Measurements from ENCODE around the gene RPS25. TPM values are rescaled to one million over a fixed set of nuclear protein-coding genes. Genes with fewer than 3 reads are reported as not detected.
"Not testable (repeated sequence)": the region's sequence is repeated elsewhere in the genome, so short reads cannot be mapped to it uniquely, and the experiment has no call there.

The RPS25 gene
- total RNA-seq (1,000 to 10,000 TPM; 2,323 to 2,414 TPM), total RNA-seq (797 to 1,167 reads per million in 2 donors)

- Mint-ChIP-seq H3K4me3 (peak within 1 kb of the TSS; percentile 95), H3K27me3 (no peaks in the 10 kb centered on the region)
Measured at GRCh38 chr11:119018074-119018938, at the start of gene RPS25, which contains the start of gene TRAPPC4. TSS of gene RPS25 (minus strand) at chr11:119018343. CDS start at chr11:119018284, 59 bp downstream. TSS of gene TRAPPC4 (plus strand) at chr11:119018766. CDS start at chr11:119018796, 30 bp downstream.

GRCh38 chr11:119067371-119068222, 49.5 kb upstream of the RPS25 start, which contains the start of gene VPS11:
TSS of gene VPS11 (plus strand) at chr11:119067818. CDS start at chr11:119067824, 6 bp downstream.
- H3K4me3 Mint-ChIP-seq = peak within 1 kb of the TSS; percentile 93
- H3K9me3 ChIP-seq (ENCODE audit: control insufficient read depth, low read length, poor library complexity, severe bottlenecking) = no peaks in the 10 kb centered on the region
- peak within 1 kb of the TSS; percentile 100 for H3K27ac Mint-ChIP-seq
- peaks cover 30% of the 10 kb centered on the region for H3K4me1 Mint-ChIP-seq
- peaks cover under 1% of the 10 kb centered on the region for H3K36me3 Mint-ChIP-seq (ENCODE audit: low read depth)
- no peaks in the 10 kb centered on the region for H3K27me3 Mint-ChIP-seq
- DNase-seq (peak; percentile 91 to 99 (median 97)), ATAC-seq (peak; percentile 92)

More at GRCh38 chr11:119018074-119018938, at the start of gene RPS25, which contains the start of gene TRAPPC4:
- peak; percentile 87 for ATAC-seq
- DNase-seq = peak; percentile 88 to 92 (median 91)
- Mint-ChIP-seq H3K27ac (peak within 1 kb of the TSS; percentile 99), H3K4me1 (peaks cover 30% of the 10 kb centered on the region), H3K36me3 (ENCODE audit: low read depth) (no peaks in the 10 kb centered on the region)
- H3K9me3 ChIP-seq (ENCODE audit: control insufficient read depth, low read length, poor library complexity, severe bottlenecking) = no peaks in the 10 kb centered on the region

GRCh38 chr11:119065369-119065768, 47.2 kb upstream of the RPS25 start:
- no peaks in the 10 kb centered on the region for H3K36me3 Mint-ChIP-seq (ENCODE audit: low read depth)
- peak in 1 of 3 donors; percentile 26 for DNase-seq
- no peaks in the 10 kb centered on the region for H3K27me3 Mint-ChIP-seq
- peak; percentile 23 for ATAC-seq
- no peaks in the 10 kb centered on the region for H3K9me3 ChIP-seq (ENCODE audit: control insufficient read depth, low read length, poor library complexity, severe bottlenecking)
- H3K27ac Mint-ChIP-seq = peak overlapping the region; percentile 100
- peaks cover 30% of the 10 kb centered on the region for H3K4me1 Mint-ChIP-seq
- no peak overlapping the region for H3K4me3 Mint-ChIP-seq

- Mint-ChIP-seq H3K4me1 (peaks cover 26% of the 10 kb centered on the region), H3K4me3 (no peak overlapping the region), H3K27ac (no peak overlapping the region), H3K27me3 (no peaks in the 10 kb centered on the region), H3K36me3 (ENCODE audit: low read depth) (no peaks in the 10 kb centered on the region)
- no peaks in the 10 kb centered on the region for H3K9me3 ChIP-seq (ENCODE audit: control insufficient read depth, low read length, poor library complexity, severe bottlenecking)
- no peak for DNase-seq
- no peak for ATAC-seq
Measured at GRCh38 chr11:119062779-119063178, 44.6 kb upstream of the RPS25 start.

- no peak overlapping the region for H3K27ac Mint-ChIP-seq
- peaks cover 22% of the 10 kb centered on the region for H3K4me1 Mint-ChIP-seq
Measured at GRCh38 chr11:119061256-119061655, 43.1 kb upstream of the RPS25 start.

GRCh38 chr11:119059128-119059527, 41.0 kb upstream of the RPS25 start:
- not testable (repeated sequence) for H3K27me3 Mint-ChIP-seq; H3K9me3 ChIP-seq (ENCODE audit: control insufficient read depth, low read length, poor library complexity, severe bottlenecking); H3K27ac Mint-ChIP-seq; H3K4me3 Mint-ChIP-seq; DNase-seq; H3K36me3 Mint-ChIP-seq (ENCODE audit: low read depth); ATAC-seq
- peaks cover 27% of the 10 kb centered on the region for H3K4me1 Mint-ChIP-seq

More at GRCh38 chr11:119061256-119061655, 43.1 kb upstream of the RPS25 start:
- no peak for ATAC-seq
- Mint-ChIP-seq H3K4me3 (no peak overlapping the region), H3K36me3 (ENCODE audit: low read depth) (peaks cover 2% of the 10 kb centered on the region), H3K27me3 (no peaks in the 10 kb centered on the region)
- no peak for DNase-seq
- H3K9me3 ChIP-seq (ENCODE audit: control insufficient read depth, low read length, poor library complexity, severe bottlenecking) = no peaks in the 10 kb centered on the region

GRCh38 chr11:119057000-119057769, 39.0 kb upstream of the RPS25 start, which contains the start of gene HYOU1:
TSS of gene HYOU1 (minus strand) at chr11:119057205. CDS start at chr11:119056160, 1,045 bp downstream.
- ATAC-seq (peak; percentile 90), DNase-seq (peak; percentile 99 to 100 (median 99))
- peaks cover 34% of the 10 kb centered on the region for H3K4me1 Mint-ChIP-seq
- H3K9me3 ChIP-seq (ENCODE audit: control insufficient read depth, low read length, poor library complexity, severe bottlenecking) = no peaks in the 10 kb centered on the region
- H3K27ac Mint-ChIP-seq = peak within 1 kb of the TSS; percentile 95
- H3K36me3 Mint-ChIP-seq (ENCODE audit: low read depth) = peaks cover 12% of the 10 kb centered on the region
- peak within 1 kb of the TSS; percentile 98 for H3K4me3 Mint-ChIP-seq
- H3K27me3 Mint-ChIP-seq = no peaks in the 10 kb centered on the region

GRCh38 chr11:119056421-119056999, 38.4 kb upstream of the RPS25 start:
- no peaks in the 10 kb centered on the region for H3K9me3 ChIP-seq (ENCODE audit: control insufficient read depth, low read length, poor library complexity, severe bottlenecking)
- peak overlapping the region; percentile 95 for H3K27ac Mint-ChIP-seq
- ATAC-seq (peak; percentile 39), DNase-seq (peak; percentile 49 to 53 (median 51))
- no peaks in the 10 kb centered on the region for H3K27me3 Mint-ChIP-seq
- peaks cover 38% of the 10 kb centered on the region for H3K4me1 Mint-ChIP-seq
- peaks cover 13% of the 10 kb centered on the region for H3K36me3 Mint-ChIP-seq (ENCODE audit: low read depth)
- H3K4me3 Mint-ChIP-seq = peak overlapping the region; percentile 98

GRCh38 chr11:119055901-119056300, 37.8 kb upstream of the RPS25 start:
- ATAC-seq (no peak), DNase-seq (no peak)
- peaks cover 13% of the 10 kb centered on the region for H3K36me3 Mint-ChIP-seq (ENCODE audit: low read depth)
- peaks cover 38% of the 10 kb centered on the region for H3K4me1 Mint-ChIP-seq
- H3K27me3 Mint-ChIP-seq = no peaks in the 10 kb centered on the region
- peak overlapping the region; percentile 95 for H3K27ac Mint-ChIP-seq
- peak overlapping the region; percentile 98 for H3K4me3 Mint-ChIP-seq
- no peaks in the 10 kb centered on the region for H3K9me3 ChIP-seq (ENCODE audit: control insufficient read depth, low read length, poor library complexity, severe bottlenecking)

- ATAC-seq (no peak), DNase-seq (no peak)
- Mint-ChIP-seq H3K4me3 (peak overlapping the region; percentile 53), H3K36me3 (ENCODE audit: low read depth) (peaks cover 15% of the 10 kb centered on the region), H3K27ac (no peak overlapping the region), H3K27me3 (no peaks in the 10 kb centered on the region), H3K4me1 (peaks cover 39% of the 10 kb centered on the region)
- no peaks in the 10 kb centered on the region for H3K9me3 ChIP-seq (ENCODE audit: control insufficient read depth, low read length, poor library complexity, severe bottlenecking)
Measured at GRCh38 chr11:119054418-119054817, 36.3 kb upstream of the RPS25 start.

- ATAC-seq = no peak
Measured at GRCh38 chr11:119052163-119052814, 34.1 kb upstream of the RPS25 start.

More at GRCh38 chr11:119052163-119052814, 34.1 kb upstream of the RPS25 start:
- peak overlapping the region; percentile 83 for H3K27ac Mint-ChIP-seq
- no peaks in the 10 kb centered on the region for H3K9me3 ChIP-seq (ENCODE audit: control insufficient read depth, low read length, poor library complexity, severe bottlenecking)
- no peak for DNase-seq
- peaks cover 32% of the 10 kb centered on the region for H3K4me1 Mint-ChIP-seq
- H3K36me3 Mint-ChIP-seq (ENCODE audit: low read depth) = peaks cover 19% of the 10 kb centered on the region
- no peaks in the 10 kb centered on the region for H3K27me3 Mint-ChIP-seq
- no peak overlapping the region for H3K4me3 Mint-ChIP-seq

Measured in T-helper 17 cell (primary cell).